Lower leg skin (tissue), 4 donors: Measurements from ENCODE around the gene TMEM256. TPM values are rescaled to one million over a fixed set of nuclear protein-coding genes. Genes with fewer than 3 reads are reported as not detected.

ENCODE experiments used
- DNase-seq, 2 donors: peaks; one replicate each; pipeline ENCODE4 v3.0.0-alpha.2; 2019; ENCODE audit warnings: low spot score in 2 of 2
- H3K4me3 ChIP-seq: fragments of 200-600 bp; sonication (generic); 2 replicates; pipeline ENCODE4 v1.5.1; 2017; ENCODE audit warnings: mild to moderate bottlenecking, low read depth; ENCODE audit not compliant: poor library complexity, severe bottlenecking
- POLR2A ChIP-seq, 2 donors: fragments of 450-650 bp; IDR thresholded peaks; one replicate each; pipeline ENCODE4 v1.6.1; 2016 to 2017; ENCODE audit warnings: antibody characterized with exemption in 2 of 2, mild to moderate bottlenecking in 1 of 2, moderate library complexity in 1 of 2
- WGBS, 2 donors: methylation state at CpG; one replicate each; pipeline ENCODE4 v1.1.5; 2018; 5-methylcytosine and 5-hydroxymethylcytosine counted together
- intact Hi-C: fragments of 100-400 bp; cut with DNase I; formaldehyde crosslinking; loops from one replicate; pipeline ENCODE4 v1.15.0; 2023; ENCODE audit warnings: low total_unique reads
- total RNA-seq, 4 donors: library from RNA; depleted of rRNA; stranded (reverse); fragments of >200 nt; gene quantifications; one replicate each; pipeline ENCODE4 v1.1.0, GENCODE V29; 2016
- TF ChIP-seq, protein P1 (sequence below), 3 donors: fragments of 450-650 bp; IDR thresholded peaks; one replicate each; pipeline ENCODE4 v1.5.1; 2016; ENCODE audit warnings: antibody characterized with exemption in 3 of 3, mild to moderate bottlenecking in 3 of 3, moderate library complexity in 2 of 3

The TMEM256 gene
- total RNA-seq, 4 donors from 2014 or later, result 56.1 to 90.8 (median 65.5) TPM

DNA sequence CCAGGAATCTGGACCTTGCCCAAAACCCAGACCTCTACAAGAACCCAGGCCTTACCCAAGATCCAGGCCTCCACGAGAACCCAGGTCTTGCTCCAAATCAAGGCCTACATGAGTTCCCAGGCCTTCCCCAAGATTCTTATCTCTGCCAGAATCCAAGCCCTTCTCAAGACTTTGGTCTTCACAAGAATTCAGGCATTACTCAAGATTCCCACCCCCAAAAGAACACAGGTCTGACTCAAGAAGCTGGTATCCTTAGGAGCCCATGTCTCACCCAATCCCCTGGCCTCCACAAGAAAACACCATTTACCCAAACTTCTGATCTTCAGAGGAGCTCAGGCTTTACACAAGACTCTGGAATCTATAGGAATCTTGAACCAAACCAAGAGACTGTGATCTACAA is 27.3 kb upstream of the TMEM256 start:
- H3K4me3 ChIP-seq, result no peak overlapping the region
- WGBS, 2 donors, result 81 to 89% methylated on average over 1 of the region's 1 CpG
- intact Hi-C loops, result loop anchor here (10.0 kb wide), 1 partner anchor 134 kb away; the partner anchor contains the start of gene SENP3
- no peak for TF ChIP-seq POLR2A (IDR thresholded peaks at IDR 0.05)
- TF ChIP-seq, protein P1, sequence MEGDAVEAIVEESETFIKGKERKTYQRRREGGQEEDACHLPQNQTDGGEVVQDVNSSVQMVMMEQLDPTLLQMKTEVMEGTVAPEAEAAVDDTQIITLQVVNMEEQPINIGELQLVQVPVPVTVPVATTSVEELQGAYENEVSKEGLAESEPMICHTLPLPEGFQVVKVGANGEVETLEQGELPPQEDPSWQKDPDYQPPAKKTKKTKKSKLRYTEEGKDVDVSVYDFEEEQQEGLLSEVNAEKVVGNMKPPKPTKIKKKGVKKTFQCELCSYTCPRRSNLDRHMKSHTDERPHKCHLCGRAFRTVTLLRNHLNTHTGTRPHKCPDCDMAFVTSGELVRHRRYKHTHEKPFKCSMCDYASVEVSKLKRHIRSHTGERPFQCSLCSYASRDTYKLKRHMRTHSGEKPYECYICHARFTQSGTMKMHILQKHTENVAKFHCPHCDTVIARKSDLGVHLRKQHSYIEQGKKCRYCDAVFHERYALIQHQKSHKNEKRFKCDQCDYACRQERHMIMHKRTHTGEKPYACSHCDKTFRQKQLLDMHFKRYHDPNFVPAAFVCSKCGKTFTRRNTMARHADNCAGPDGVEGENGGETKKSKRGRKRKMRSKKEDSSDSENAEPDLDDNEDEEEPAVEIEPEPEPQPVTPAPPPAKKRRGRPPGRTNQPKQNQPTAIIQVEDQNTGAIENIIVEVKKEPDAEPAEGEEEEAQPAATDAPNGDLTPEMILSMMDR (IDR thresholded peaks at IDR 0.05), result no peak
- DNase-seq, result no peak

DNA sequence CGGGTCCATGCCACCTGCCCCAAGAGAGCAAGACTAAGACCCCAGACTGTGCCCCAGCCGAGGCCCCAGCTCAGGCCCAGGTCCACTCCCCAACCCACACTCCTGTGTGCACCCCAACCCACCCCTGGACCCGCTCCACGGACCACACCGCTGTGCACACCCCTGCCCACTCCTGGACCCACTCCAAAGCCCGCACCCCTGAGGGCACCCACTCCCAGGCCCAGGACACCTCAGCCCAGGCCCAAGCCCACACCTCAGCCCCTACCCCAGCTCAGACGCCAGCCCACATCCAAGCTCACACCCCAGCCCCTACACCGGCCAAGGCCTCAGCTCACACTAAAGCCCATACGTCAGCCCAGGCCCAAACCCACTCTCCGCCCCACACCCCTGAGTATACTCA is 25.8 kb upstream of the TMEM256 start:
- 90 to 93% methylated on average over 10 of the region's 10 CpGs for WGBS, 2 donors
- intact Hi-C loops, result loop anchor here (10.0 kb wide), 2 partner anchors 65 to 135 kb away; partner anchors contain the start of gene SENP3
- DNase-seq, result no peak
- H3K4me3 ChIP-seq, result no peak overlapping the region
- no peak for TF ChIP-seq POLR2A (IDR thresholded peaks at IDR 0.05)
- TF ChIP-seq, protein P1 (IDR thresholded peaks at IDR 0.05), result no peak

DNA sequence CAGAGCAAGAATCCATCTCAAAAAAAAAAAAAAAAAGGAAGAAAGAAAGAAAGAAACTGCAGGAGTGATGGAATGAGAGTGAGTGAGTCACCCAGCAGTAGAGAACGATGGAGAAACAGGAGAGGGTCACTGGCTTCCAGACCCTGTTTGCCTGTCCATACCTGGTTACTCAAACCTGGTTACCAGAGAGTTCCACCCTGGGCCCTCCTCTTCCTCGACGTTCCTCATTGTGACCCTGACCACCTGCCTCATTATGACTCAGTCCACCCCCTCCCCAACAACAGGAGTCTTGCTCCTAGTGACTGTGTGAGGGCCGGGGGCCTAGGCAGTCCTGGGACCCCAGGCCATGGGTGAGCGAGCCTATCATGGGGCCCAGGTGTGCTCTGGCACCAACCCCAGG is 24.7 kb upstream of the TMEM256 start, which contains the start of gene SPEM3:
Gene SPEM3, plus strand, starts transcription at position 301 of the 400 bp plus-strand sequence. Its CDS starts 46 bp downstream, at position 347.
- intact Hi-C loops, result loop anchor here (10.0 kb wide), 1 partner anchor 64 kb away; no protein-coding TSS in a partner anchor
- WGBS, 2 donors, result 73 to 76% methylated on average over 5 of the region's 5 CpGs
- DNase-seq, result no peak
- H3K4me3 ChIP-seq, result no peak within 1 kb of the TSS
- TF ChIP-seq, protein P1 (IDR thresholded peaks at IDR 0.05), result no peak
- TF ChIP-seq POLR2A (IDR thresholded peaks at IDR 0.05), result no peak

DNA sequence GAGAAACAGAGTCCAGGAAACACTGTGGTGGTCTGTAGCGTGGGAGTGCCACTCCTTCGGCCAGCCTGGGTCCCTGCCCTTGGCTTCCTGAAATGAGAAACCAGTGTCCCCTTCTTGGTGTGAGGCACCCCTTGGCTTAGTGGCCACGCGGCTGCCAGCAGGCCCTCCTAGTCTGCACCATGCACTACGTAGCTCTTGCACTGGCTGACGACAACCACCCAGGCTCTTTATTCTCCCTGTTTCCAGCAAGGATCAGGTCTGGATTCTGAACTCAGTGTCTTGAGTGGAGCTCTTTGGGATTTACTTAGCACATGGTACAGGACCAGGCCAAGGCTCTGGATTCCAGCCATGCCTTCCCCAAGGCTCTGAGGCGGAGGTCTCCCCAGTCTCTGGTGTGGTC is 23.7 kb upstream of the TMEM256 start:
- no peak for DNase-seq
- TF ChIP-seq POLR2A (IDR thresholded peaks at IDR 0.05), result no peak
- TF ChIP-seq, protein P1 (IDR thresholded peaks at IDR 0.05), result no peak
- intact Hi-C loops, result loop anchor here (10.0 kb wide), 1 partner anchor 63 kb away; no protein-coding TSS in a partner anchor
- WGBS, 2 donors, result 90 to 96% methylated on average over 7 of the region's 7 CpGs
- no peak overlapping the region for H3K4me3 ChIP-seq

DNA sequence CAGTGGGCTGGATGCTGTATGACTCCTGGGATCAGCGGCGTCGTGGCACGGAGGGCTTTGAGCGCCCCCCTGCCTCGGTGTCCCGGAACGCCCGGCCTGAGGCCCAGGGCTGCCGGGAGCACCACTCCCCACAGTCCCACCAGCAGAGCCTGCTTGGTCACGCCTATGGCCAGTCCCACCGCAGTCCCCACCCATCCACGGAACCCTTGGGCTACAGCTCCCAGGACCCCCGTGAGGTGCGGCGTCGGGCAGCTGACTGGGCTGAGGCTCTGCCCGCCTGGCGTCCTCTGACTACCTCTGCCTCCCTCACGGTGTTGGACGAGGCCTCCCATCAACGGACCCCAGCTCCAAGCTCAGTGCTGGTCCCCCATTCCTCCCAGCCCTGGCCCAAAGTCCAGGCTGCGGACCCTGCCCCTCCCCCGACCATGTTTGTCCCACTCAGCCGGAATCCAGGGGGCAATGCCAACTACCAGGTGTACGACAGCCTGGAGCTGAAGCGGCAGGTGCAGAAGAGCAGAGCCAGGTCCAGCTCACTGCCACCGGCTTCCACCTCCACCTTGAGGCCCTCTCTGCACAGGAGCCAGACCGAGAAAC is 23.1 kb upstream of the TMEM256 start:
- no peak for TF ChIP-seq POLR2A (IDR thresholded peaks at IDR 0.05)
- TF ChIP-seq, protein P1 (IDR thresholded peaks at IDR 0.05), result no peak
- no peak for DNase-seq
- WGBS, 2 donors, result 92 to 93% methylated on average over 24 of the region's 29 CpGs
- intact Hi-C loops, result loop anchor here (10.0 kb wide), 1 partner anchor 62 kb away; no protein-coding TSS in a partner anchor
- no peak overlapping the region for H3K4me3 ChIP-seq
